Suppressor macrophage treated with lipopolysaccharide for 4 hours (primary cell): ENCODE measurements around the gene SPRR5.

Experiments used
- DNase-seq: peaks from one replicate; pipeline ENCODE4 v3.0.0-alpha.2; 2020

SPRR5 gene

GRCh38 chr1:152946651-152947256, at the start of gene SPRR5:
SPRR5 (plus strand) TSS chr1:152947206; CDS start chr1:152948555, 1,349 bp downstream.
- no peak for DNase-seq

GRCh38 chr1:152899027-152899426, 48.0 kb upstream of the SPRR5 start:
- DNase-seq = no peak

DNA sequence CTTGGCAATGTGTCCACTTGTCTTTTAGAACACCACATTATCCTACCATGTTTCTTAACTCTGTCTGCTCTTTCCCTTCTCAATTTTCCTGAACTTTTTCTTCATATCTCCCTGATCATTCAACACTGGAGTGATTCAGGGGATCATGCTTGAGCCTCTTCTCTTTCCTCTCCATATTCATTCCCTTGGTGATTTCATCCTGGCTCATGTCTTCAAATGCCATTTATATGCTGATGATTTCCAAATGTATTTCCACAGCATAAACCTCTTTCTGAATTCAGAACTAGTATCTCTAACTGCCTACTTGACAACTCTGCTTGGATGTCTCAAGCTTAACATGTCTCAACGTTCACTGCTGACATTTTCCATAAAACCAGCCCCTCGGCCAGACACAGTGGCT, 47.1 kb upstream of the SPRR5 start:
- no peak for DNase-seq

GRCh38 chr1:152901631-152902030, 45.4 kb upstream of the SPRR5 start:
- DNase-seq = no peak

DNA sequence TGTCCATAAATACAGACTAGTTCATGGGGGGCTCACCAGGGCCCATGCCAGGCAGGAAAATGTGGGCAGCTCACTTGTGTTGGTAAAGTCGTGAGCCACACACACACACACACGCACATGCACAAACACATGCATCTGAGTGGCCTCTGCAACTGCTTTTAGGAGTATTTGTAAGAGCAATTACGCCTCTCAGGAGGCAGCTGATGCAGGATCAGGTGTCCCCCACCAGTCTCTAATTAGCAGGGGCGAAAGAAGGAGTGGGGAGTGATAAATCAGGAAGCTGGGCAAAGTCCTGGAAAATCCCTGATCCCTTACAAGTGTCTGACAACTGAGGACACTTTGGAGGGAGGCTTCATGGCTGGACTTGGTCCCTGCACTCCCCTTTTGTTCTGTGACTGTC, 44.4 kb upstream of the SPRR5 start:
- no peak for DNase-seq

- no peak for DNase-seq
These were observed 42.1 kb upstream of the SPRR5 start for GRCh38 chr1:152904688-152905440.

- DNase-seq = peak; percentile 7
These were observed 40.9 kb upstream of the SPRR5 start for GRCh38 chr1:152906023-152906565.

- no peak for DNase-seq
These were observed 39.1 kb upstream of the SPRR5 start, which contains the start of gene IVL for GRCh38 chr1:152907686-152908601. IVL (plus strand) TSS chr1:152908546; CDS start chr1:152909798, 1,252 bp downstream.

GRCh38 chr1:152909206-152909605, 37.8 kb upstream of the SPRR5 start:
- no peak for DNase-seq

- DNase-seq = no peak
These were observed 34.5 kb upstream of the SPRR5 start for GRCh38 chr1:152912471-152912870.

GRCh38 chr1:152912900-152913299, 34.1 kb upstream of the SPRR5 start:
- no peak for DNase-seq

DNA sequence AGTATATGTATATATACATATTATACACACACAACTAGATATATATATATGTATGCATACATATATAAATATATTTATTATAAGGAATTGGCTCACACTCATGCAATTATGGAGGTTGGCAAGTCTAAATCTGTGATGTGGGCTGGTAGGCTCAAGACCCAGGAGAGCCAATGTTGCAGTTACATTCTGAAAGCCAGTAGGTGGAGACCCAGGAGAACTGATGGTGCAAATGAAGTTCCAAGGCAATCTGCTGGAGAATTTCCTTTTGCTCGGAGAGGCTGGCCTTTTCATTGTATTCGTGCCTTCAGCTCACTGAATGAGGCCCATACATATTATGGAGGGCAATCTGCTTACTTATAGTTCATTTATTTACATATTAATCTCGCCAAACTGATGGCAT, 29.2 kb upstream of the SPRR5 start:
- no peak for DNase-seq

- no peak for DNase-seq
These were observed 27.9 kb upstream of the SPRR5 start for GRCh38 chr1:152919071-152919470.

DNA sequence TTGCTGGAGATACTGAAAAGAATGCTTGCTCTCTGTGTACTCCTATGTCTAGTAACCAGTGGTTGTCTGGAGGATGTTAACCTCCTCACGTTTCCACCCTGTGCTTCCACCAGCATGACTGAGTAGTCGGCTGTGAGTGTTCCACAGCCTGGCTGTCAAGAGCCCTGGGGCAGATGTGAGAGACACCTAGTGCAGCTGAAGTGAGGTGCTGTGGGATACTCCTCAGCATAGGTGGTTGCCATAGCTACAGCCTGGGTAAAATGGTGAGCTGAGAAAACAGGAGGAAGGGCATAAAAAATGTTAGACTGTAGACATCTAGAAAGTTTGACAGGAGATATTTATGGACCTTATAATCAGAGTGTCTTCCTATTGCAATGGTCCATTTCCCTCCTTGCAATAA, 22.8 kb upstream of the SPRR5 start:
- DNase-seq = no peak

DNA sequence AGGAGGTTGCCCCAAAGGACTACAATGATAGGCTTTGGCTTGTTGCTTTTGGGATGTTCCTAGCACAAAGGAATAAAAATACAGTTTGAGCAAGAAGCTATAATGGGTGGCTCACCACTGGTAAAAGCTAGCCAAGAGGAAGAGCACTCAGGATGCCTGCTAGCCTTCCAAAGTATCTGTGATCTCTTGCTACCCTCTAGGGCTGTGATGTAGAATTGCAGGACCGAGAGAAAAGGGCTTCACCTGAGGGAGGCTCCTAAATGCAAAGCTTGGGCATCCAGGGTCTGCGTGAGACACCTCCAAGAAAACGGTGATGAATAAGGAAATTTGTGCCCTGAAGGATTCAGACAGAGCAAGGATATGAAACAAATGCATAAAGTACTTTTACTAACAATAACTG, 20.9 kb upstream of the SPRR5 start:
- peak; percentile 16 for DNase-seq

DNA sequence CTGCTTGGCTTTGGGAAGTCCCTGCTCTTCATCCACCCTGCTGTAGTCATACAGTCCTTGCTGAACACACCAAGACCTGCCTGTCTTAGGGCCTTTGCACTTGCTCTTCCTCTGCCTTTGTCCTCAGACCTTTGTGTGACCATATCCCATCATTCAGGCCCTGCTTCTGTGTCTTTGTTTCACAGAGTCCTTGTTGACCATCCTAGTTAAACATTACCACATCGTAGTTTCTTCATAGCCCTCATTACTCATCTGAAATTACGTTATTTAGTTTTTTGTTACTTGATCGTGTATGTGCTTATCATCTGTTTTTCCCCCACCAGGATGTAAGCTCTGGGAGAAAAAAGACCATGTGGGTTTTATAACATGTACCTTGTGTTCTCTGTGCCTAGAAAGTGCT, 18.3 kb upstream of the SPRR5 start:
- DNase-seq = no peak

DNA sequence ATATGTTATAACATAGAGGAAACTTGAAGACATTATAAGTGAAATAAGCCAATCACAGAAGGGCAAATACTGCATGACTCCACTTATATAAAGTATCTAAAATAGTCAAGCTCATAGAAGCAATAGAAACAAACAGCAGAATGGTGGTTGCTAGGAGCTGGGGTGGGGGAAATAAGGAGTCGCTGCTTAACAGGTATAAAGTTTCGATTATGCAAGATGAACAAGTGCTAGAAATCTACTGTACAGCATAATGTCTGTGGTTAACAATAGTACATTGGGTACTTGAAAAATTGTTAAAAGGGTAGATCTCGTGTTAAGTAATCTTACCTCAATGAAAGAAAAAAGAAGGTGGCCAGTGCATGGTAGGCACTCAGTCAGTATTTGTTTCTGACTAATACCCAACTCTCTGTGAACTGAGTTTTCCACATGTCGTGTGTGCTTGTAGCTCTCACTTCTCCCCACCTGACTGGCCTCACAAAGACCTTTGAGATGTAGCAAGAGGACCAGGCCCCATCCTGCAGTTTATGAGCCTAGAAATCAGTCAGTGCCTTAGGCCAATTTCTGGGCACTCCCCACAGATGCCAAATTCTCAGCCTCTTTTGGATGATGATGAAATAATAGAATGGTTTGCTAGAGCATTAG, 14.7 kb upstream of the SPRR5 start:
- no peak for DNase-seq

- DNase-seq = no peak
These were observed 13.8 kb upstream of the SPRR5 start for GRCh38 chr1:152933196-152933595.

DNA sequence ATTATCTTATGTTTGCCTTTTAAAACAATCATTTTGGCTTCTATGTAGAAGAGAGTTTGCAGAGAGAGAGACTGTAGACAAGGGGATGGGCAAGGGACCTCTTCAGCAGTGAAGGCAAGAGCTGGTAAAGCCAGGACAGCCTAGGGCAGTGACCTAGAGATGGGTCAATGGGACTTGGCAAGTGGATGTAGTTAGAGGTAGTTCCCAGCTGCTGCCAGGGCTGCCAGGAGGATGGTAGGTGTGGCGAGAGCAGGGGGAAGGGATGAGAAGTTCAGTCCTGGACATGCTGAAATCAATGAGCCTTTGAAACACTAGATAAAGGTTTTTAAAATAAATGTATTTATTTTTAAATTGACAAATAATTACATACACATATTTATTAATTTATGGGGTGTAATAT, 6.4 kb upstream of the SPRR5 start:
- DNase-seq = no peak

DNA sequence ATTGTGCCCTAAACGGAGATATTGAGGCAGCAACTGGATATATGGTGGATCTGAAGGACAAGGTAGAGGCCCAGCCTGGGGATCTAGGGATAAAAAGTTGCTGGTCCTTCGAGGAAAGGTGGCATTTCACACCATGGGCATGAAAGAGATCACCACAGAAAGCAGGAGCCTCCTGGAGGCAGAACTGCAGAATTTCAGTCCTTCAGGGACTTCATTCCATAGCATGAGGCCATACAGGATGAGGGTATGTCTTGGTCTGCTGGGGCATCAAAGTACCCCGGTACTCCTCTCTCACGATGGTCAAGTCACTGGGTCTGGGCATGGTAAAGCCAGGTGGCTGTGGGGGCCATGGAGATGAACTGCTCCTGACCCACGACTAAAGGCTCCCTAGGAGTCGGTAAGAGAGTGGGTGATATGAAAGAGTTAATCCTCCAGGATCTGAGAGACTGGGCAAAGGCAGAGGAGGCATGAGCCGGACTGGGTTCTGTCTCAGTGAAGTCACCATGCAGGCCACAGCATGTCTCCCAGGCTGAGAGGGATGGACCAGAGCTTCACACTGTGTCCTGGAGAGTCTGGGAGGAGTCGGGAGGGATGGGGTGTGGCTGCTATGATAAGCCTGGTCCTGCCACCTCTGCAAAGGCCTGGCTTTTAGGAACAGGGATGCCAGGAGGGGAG, 5.8 kb upstream of the SPRR5 start:
- no peak for DNase-seq

DNA sequence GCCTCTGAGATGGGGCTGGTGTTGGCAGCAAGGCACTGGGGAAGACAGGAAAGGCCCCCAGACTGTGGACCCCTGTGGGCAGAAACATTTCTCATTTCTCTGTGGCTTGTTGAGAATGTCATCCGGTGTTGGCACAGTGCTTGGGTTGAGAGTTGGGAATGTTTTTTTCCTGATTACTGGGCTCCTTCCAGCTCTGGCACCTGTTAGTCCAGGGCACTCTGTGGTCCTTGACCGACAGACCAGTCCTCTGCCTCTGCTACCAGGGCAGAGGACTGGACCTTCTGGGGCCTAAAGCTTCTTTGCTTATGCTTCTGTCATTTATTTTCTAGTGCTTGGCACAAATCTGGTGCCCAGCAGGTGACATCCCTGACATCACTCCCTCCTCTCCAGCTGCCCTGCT, 4.8 kb upstream of the SPRR5 start:
- DNase-seq = no peak

DNA sequence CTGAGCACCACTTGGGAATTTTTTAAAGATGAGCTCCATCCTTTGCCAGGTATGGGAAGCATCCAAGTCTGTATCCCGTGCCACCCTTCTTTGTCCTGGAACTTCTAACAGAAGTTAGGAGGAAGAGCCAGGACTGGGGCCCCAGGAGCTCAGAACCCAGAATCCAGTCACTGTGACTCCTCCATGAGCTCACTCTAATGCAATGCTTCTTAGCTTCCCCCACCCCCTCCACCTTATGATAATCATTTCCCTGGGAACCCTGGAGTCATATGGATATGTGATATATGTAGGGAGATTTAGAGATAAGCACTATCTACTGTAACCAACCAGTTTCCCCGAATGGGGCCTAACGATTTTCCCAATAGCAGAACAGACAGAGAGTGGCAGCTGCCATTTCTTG, 758 bp upstream of the SPRR5 start:
- DNase-seq = no peak
